ENCODE measurements around the gene CCDC177.

The CCDC177 gene

DNA sequence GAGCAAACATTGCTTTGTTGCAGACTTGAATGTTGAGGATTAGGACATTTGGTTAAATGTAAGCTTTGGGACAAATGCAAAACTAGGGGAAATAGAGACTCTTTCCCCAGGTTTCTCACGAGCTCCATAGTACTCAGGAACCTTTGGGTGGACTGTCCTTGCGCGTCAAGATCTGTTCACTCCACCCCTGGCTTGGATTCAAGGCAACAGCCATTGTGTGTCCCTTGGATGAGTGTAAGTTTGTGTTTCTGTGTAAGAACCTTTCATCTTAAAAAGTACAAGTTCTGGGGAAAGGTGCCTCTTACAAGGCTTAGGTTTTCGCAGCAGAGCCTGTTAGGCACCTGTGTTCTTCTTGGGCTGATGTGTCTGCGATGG lies 40.4 kb upstream of the CCDC177 start:
- H3K4me3 ChIP-seq (ENCODE audit: low read length in 2 of 2), result no peak overlapping the region
- H3K23ac ChIP-seq (ENCODE audit: low read depth, low read length, poor library complexity), result no peak overlapping the region
- H3K27me3 ChIP-seq (ENCODE audit: control insufficient read depth in 3 of 3, insufficient read depth in 3 of 3, low read depth in 1 of 3, low read length in 3 of 3), result no peaks in the 10 kb centered on the region
- WGBS, 2 donors (ENCODE audit: extremely low coverage in 2 of 2, insufficient read length in 2 of 2, insufficient replicate concordance in 1 of 2), result no CpG with 5 or more reads among the region's 5 CpGs
- no peak for DNase-seq (ENCODE audit: low spot score)
- H2AK5ac ChIP-seq (ENCODE audit: low read depth, low read length), result no peak overlapping the region
- no peak overlapping the region for H3K14ac ChIP-seq (ENCODE audit: low read length)
- no peak overlapping the region for H4K91ac ChIP-seq (ENCODE audit: low read depth, low read length, poor library complexity)
- H3K4me1 ChIP-seq (ENCODE audit: control insufficient read depth in 2 of 2, insufficient read depth in 1 of 2, low read depth in 1 of 2, low read length in 2 of 2), result peaks cover 13 to 21% of the 10 kb centered on the region in 2 donors
- H2BK15ac ChIP-seq (ENCODE audit: low read length), result peak overlapping the region; percentile 51
- H2BK120ac ChIP-seq (ENCODE audit: low read depth, low read length), result no peak overlapping the region
- H3K9ac ChIP-seq (ENCODE audit: low read depth, low read length, poor library complexity), result no peak overlapping the region
- no peaks in the 10 kb centered on the region for H3K9me3 ChIP-seq (replicated peaks in 1 of 2; ENCODE audit: control insufficient read depth in 2 of 2, insufficient read depth in 1 of 2, low read depth in 1 of 2, low read length in 2 of 2)
- H3K4ac ChIP-seq (ENCODE audit: low read length), result no peak overlapping the region
- peaks cover 0 to 10% of the 10 kb centered on the region in 2 donors for H3K36me3 ChIP-seq (replicated peaks in 1 of 2; ENCODE audit: control insufficient read depth in 2 of 2, insufficient read depth in 2 of 2, low read length in 2 of 2)
- H3K79me1 ChIP-seq (ENCODE audit: low read depth, low read length), result no peaks in the 10 kb centered on the region
- no peak overlapping the region for H2BK12ac ChIP-seq (ENCODE audit: low read length)
- no peak overlapping the region for H2BK5ac ChIP-seq (ENCODE audit: low read length)
- H3K18ac ChIP-seq (ENCODE audit: low read length), result no peak overlapping the region
- H3K27ac ChIP-seq (replicated peaks; ENCODE audit: low read length), result no peak overlapping the region
- H3K4me2 ChIP-seq (ENCODE audit: insufficient read depth, low read length, poor library complexity, severe bottlenecking), result no peak overlapping the region
- H4K8ac ChIP-seq (ENCODE audit: low read depth, low read length), result no peak overlapping the region
- H2AFZ ChIP-seq (ENCODE audit: low read length), result no peak overlapping the region

DNA sequence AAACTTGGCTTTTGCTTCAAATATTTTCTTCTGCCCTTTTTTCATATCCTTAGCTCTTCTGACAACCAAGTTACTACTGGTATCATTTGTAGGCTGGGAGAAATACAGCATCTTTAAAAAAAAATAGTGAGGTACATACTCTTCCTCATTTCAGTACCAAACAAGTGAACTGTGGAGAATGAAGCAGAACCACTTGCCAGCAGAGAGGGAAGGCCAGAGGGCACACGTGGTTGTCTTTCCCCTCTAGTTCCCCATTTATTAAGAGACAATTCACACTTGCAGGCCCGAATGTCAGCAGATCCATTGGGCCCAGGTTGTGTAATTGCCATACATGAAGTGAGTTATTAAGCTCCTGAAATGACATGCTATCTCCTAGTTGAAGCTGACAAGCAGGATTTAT lies 39.9 kb upstream of the CCDC177 start:
- no peak overlapping the region for H3K9ac ChIP-seq (ENCODE audit: low read depth, low read length, poor library complexity)
- H3K4me2 ChIP-seq (ENCODE audit: insufficient read depth, low read length, poor library complexity, severe bottlenecking), result no peak overlapping the region
- H3K4me1 ChIP-seq (ENCODE audit: control insufficient read depth in 2 of 2, insufficient read depth in 1 of 2, low read depth in 1 of 2, low read length in 2 of 2), result peaks cover 15 to 23% of the 10 kb centered on the region in 2 donors
- no peak overlapping the region for H2BK120ac ChIP-seq (ENCODE audit: low read depth, low read length)
- no peak overlapping the region for H2BK15ac ChIP-seq (ENCODE audit: low read length)
- no peaks in the 10 kb centered on the region for H3K27me3 ChIP-seq (ENCODE audit: control insufficient read depth in 3 of 3, insufficient read depth in 3 of 3, low read depth in 1 of 3, low read length in 3 of 3)
- H3K9me3 ChIP-seq (replicated peaks in 1 of 2; ENCODE audit: control insufficient read depth in 2 of 2, insufficient read depth in 1 of 2, low read depth in 1 of 2, low read length in 2 of 2), result no peaks in the 10 kb centered on the region
- no peak overlapping the region for H2AK5ac ChIP-seq (ENCODE audit: low read depth, low read length)
- no peak overlapping the region for H4K91ac ChIP-seq (ENCODE audit: low read depth, low read length, poor library complexity)
- no peak overlapping the region for H3K4me3 ChIP-seq (ENCODE audit: low read length in 2 of 2)
- H3K36me3 ChIP-seq (replicated peaks in 1 of 2; ENCODE audit: control insufficient read depth in 2 of 2, insufficient read depth in 2 of 2, low read length in 2 of 2), result peaks cover 0 to 10% of the 10 kb centered on the region in 2 donors
- no peak overlapping the region for H2BK12ac ChIP-seq (ENCODE audit: low read length)
- H3K27ac ChIP-seq (replicated peaks; ENCODE audit: low read length), result no peak overlapping the region
- no CpG with 5 or more reads among the region's 2 CpGs for WGBS, 2 donors (ENCODE audit: extremely low coverage in 2 of 2, insufficient read length in 2 of 2, insufficient replicate concordance in 1 of 2)
- no peak overlapping the region for H3K14ac ChIP-seq (ENCODE audit: low read length)
- DNase-seq (ENCODE audit: low spot score), result no peak
- no peak overlapping the region for H3K4ac ChIP-seq (ENCODE audit: low read length)
- H2BK5ac ChIP-seq (ENCODE audit: low read length), result no peak overlapping the region
- H3K79me1 ChIP-seq (ENCODE audit: low read depth, low read length), result no peaks in the 10 kb centered on the region
- no peak overlapping the region for H2AFZ ChIP-seq (ENCODE audit: low read length)
- H4K8ac ChIP-seq (ENCODE audit: low read depth, low read length), result no peak overlapping the region
- no peak overlapping the region for H3K23ac ChIP-seq (ENCODE audit: low read depth, low read length, poor library complexity)
- no peak overlapping the region for H3K18ac ChIP-seq (ENCODE audit: low read length)

DNA sequence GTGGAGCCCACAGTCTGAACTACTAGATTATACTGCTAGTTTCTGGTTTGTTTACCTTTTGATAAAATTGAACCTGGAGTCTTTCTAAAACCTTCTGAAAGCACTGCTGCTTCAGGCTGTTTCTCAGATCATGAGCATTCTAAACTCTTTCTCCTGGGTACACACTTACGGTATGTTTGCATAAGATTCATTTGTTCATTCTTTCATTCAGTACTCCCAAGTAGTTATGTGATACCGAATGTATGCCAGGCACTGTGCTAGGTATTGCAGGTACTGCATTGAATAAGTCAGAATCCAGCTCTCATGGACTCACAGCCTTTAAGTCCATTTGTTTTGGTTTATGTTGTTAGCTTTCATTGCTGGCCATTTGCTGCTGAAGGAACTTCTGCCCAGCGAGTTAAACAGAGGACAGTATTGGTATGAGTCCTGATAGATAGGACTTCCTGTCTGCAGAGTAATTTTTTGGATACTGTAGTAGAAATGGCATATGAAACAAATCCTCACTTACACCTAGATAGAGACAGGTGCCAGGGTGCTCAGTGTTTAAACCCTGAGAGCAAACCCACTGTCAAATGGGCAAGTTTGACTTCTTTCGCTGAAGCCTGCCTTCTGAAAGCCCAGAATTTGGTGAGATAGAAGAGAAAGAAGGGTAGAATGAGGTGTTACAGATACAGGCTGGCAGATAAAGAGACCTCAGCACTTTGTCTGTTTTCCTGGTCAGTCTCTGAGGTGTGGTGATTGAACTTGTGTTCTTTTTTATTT lies 38.8 kb upstream of the CCDC177 start:
- no peaks in the 10 kb centered on the region for H3K79me1 ChIP-seq (ENCODE audit: low read depth, low read length)

DNA sequence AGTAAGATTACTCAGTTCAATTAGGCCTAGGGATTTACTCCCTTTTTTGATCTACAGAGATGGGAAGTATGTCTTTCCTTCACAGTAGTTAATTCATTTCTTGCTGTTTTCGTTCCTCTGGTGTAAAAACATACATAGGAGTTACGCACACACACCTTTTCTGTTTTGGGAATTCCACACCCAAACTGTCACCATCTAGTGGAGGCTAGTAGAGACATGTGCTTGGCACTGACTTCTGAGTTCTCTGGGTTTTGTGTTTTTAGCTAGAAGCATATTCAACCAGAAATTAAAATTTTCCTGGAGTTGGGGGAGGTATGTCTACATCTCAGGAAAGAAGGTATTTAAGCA lies 38.1 kb upstream of the CCDC177 start:
- H3K4me1 ChIP-seq (ENCODE audit: control insufficient read depth in 2 of 2, insufficient read depth in 1 of 2, low read depth in 1 of 2, low read length in 2 of 2), result peaks cover 17 to 23% of the 10 kb centered on the region in 2 donors
- no peak overlapping the region for H2BK5ac ChIP-seq (ENCODE audit: low read length)
- no peak overlapping the region for H3K9ac ChIP-seq (ENCODE audit: low read depth, low read length, poor library complexity)
- no peaks in the 10 kb centered on the region for H3K79me1 ChIP-seq (ENCODE audit: low read depth, low read length)
- no peak overlapping the region for H2AK5ac ChIP-seq (ENCODE audit: low read depth, low read length)
- no peak overlapping the region for H2BK15ac ChIP-seq (ENCODE audit: low read length)
- WGBS, 2 donors (ENCODE audit: extremely low coverage in 2 of 2, insufficient read length in 2 of 2, insufficient replicate concordance in 1 of 2), result no CpG with 5 or more reads among the region's 2 CpGs
- H3K4me3 ChIP-seq (ENCODE audit: low read length in 2 of 2), result peak overlapping the region in 1 of 2 donors; percentile 82
- peaks cover 0 to 10% of the 10 kb centered on the region in 2 donors for H3K36me3 ChIP-seq (replicated peaks in 1 of 2; ENCODE audit: control insufficient read depth in 2 of 2, insufficient read depth in 2 of 2, low read length in 2 of 2)
- H3K23ac ChIP-seq (ENCODE audit: low read depth, low read length, poor library complexity), result no peak overlapping the region
- no peak overlapping the region for H4K8ac ChIP-seq (ENCODE audit: low read depth, low read length)
- H4K91ac ChIP-seq (ENCODE audit: low read depth, low read length, poor library complexity), result no peak overlapping the region
- no peak overlapping the region for H3K18ac ChIP-seq (ENCODE audit: low read length)
- H3K27me3 ChIP-seq (ENCODE audit: control insufficient read depth in 3 of 3, insufficient read depth in 3 of 3, low read depth in 1 of 3, low read length in 3 of 3), result no peaks in the 10 kb centered on the region
- H3K4me2 ChIP-seq (ENCODE audit: insufficient read depth, low read length, poor library complexity, severe bottlenecking), result peak overlapping the region; percentile 95
- no peak overlapping the region for H3K14ac ChIP-seq (ENCODE audit: low read length)
- H2AFZ ChIP-seq (ENCODE audit: low read length), result peak overlapping the region; percentile 72
- no peak overlapping the region for H2BK120ac ChIP-seq (ENCODE audit: low read depth, low read length)
- no peak overlapping the region for H2BK12ac ChIP-seq (ENCODE audit: low read length)
- DNase-seq (ENCODE audit: low spot score), result no peak
- H3K9me3 ChIP-seq (replicated peaks in 1 of 2; ENCODE audit: control insufficient read depth in 2 of 2, insufficient read depth in 1 of 2, low read depth in 1 of 2, low read length in 2 of 2), result no peaks in the 10 kb centered on the region
- H3K4ac ChIP-seq (ENCODE audit: low read length), result no peak overlapping the region
- no peak overlapping the region for H3K27ac ChIP-seq (replicated peaks; ENCODE audit: low read length)

More for the DNA sequence above, 38.8 kb upstream of the CCDC177 start:
- no peak overlapping the region for H3K4me2 ChIP-seq (ENCODE audit: insufficient read depth, low read length, poor library complexity, severe bottlenecking)
- H2BK15ac ChIP-seq (ENCODE audit: low read length), result no peak overlapping the region
- DNase-seq (ENCODE audit: low spot score), result no peak
- H3K27ac ChIP-seq (replicated peaks; ENCODE audit: low read length), result no peak overlapping the region
- H3K4me1 ChIP-seq (ENCODE audit: control insufficient read depth in 2 of 2, insufficient read depth in 1 of 2, low read depth in 1 of 2, low read length in 2 of 2), result peaks cover 17 to 23% of the 10 kb centered on the region in 2 donors
- peak overlapping the region in 1 of 2 donors; percentile 82 for H3K4me3 ChIP-seq (ENCODE audit: low read length in 2 of 2)
- H3K36me3 ChIP-seq (replicated peaks in 1 of 2; ENCODE audit: control insufficient read depth in 2 of 2, insufficient read depth in 2 of 2, low read length in 2 of 2), result peaks cover 0 to 10% of the 10 kb centered on the region in 2 donors
- H3K23ac ChIP-seq (ENCODE audit: low read depth, low read length, poor library complexity), result no peak overlapping the region
- no peaks in the 10 kb centered on the region for H3K27me3 ChIP-seq (ENCODE audit: control insufficient read depth in 3 of 3, insufficient read depth in 3 of 3, low read depth in 1 of 3, low read length in 3 of 3)
- no peak overlapping the region for H4K8ac ChIP-seq (ENCODE audit: low read depth, low read length)
- H2AFZ ChIP-seq (ENCODE audit: low read length), result no peak overlapping the region
- H3K9ac ChIP-seq (ENCODE audit: low read depth, low read length, poor library complexity), result no peak overlapping the region
- H2AK5ac ChIP-seq (ENCODE audit: low read depth, low read length), result no peak overlapping the region
- no peak overlapping the region for H2BK5ac ChIP-seq (ENCODE audit: low read length)
- no peak overlapping the region for H2BK12ac ChIP-seq (ENCODE audit: low read length)
- H3K18ac ChIP-seq (ENCODE audit: low read length), result no peak overlapping the region
- H3K4ac ChIP-seq (ENCODE audit: low read length), result no peak overlapping the region
- H2BK120ac ChIP-seq (ENCODE audit: low read depth, low read length), result no peak overlapping the region
- H3K9me3 ChIP-seq (replicated peaks in 1 of 2; ENCODE audit: control insufficient read depth in 2 of 2, insufficient read depth in 1 of 2, low read depth in 1 of 2, low read length in 2 of 2), result no peaks in the 10 kb centered on the region
- WGBS, 2 donors (ENCODE audit: extremely low coverage in 2 of 2, insufficient read length in 2 of 2, insufficient replicate concordance in 1 of 2), result no CpG with 5 or more reads among the region's 4 CpGs
- no peak overlapping the region for H4K91ac ChIP-seq (ENCODE audit: low read depth, low read length, poor library complexity)
- H3K14ac ChIP-seq (ENCODE audit: low read length), result no peak overlapping the region

Data from neuronal stem cell (in vitro differentiated cells).